Large intestine (tissue), 3 donors: Measurements from ENCODE around the gene CNPY1. TPM values are rescaled to one million over a fixed set of nuclear protein-coding genes. Genes with fewer than 3 reads are reported as not detected.
"Not testable (repeated sequence)": the region's sequence is repeated elsewhere in the genome, so short reads cannot be mapped to it uniquely, and the experiment has no call there.

ENCODE experiments used
- DNase-seq, 2 donors: peaks; one replicate each; pipeline versions ENCODE4 v3.0.0 to v3.0.0-alpha.2; 2013
- H3K27ac ChIP-seq: one replicate; pipeline ENCODE4 v1.5.1; 2013; ENCODE audit warnings: low read length
- H3K27me3 ChIP-seq: 2 replicates; pipeline ENCODE4 v1.6.1; 2013; ENCODE audit warnings: low read length; ENCODE audit not compliant: control insufficient read depth, insufficient read depth
- H3K36me3 ChIP-seq: 2 replicates; pipeline ENCODE4 v1.6.1; 2013; ENCODE audit warnings: low read length; ENCODE audit not compliant: control insufficient read depth, insufficient read depth
- H3K4me1 ChIP-seq: one replicate; pipeline ENCODE4 v1.6.1; 2013; ENCODE audit warnings: low read length; ENCODE audit not compliant: control insufficient read depth, insufficient read depth
- H3K4me3 ChIP-seq: one replicate; pipeline ENCODE4 v1.5.1; 2013; ENCODE audit warnings: low read length
- H3K9me3 ChIP-seq: one replicate; pipeline ENCODE4 v1.6.1; 2013; ENCODE audit warnings: mild to moderate bottlenecking, low read depth, low read length, moderate library complexity; ENCODE audit not compliant: control insufficient read depth
- WGBS: methylation state at CpG from one replicate; pipeline ENCODE4 v1.1.5; 2013; ENCODE audit warnings: low lambda C conversion rate; ENCODE audit not compliant: insufficient coverage; 5-methylcytosine and 5-hydroxymethylcytosine counted together
- polyA plus RNA-seq: library from polyadenylated mRNA; unstranded; fragments of 120-200 nt; gene quantifications from one replicate; pipeline ENCODE4 v1.2.1, GENCODE V29; 2013

CNPY1 gene
- polyA plus RNA-seq, 1 donor, result not detected

- H3K27ac ChIP-seq, result no peak overlapping the region
- no peaks in the 10 kb centered on the region for H3K36me3 ChIP-seq
- H3K4me3 ChIP-seq, result no peak overlapping the region
- peaks cover 70% of the 10 kb centered on the region for H3K27me3 ChIP-seq
- WGBS, result 60% methylated on average over 1 of the region's 16 CpGs
- no peaks in the 10 kb centered on the region for H3K9me3 ChIP-seq
- DNase-seq, result no peak
- H3K4me1 ChIP-seq, result no peaks in the 10 kb centered on the region
These were observed 23.1 kb downstream of the CNPY1 start for GRCh38 chr7:155523168-155523675.

DNA sequence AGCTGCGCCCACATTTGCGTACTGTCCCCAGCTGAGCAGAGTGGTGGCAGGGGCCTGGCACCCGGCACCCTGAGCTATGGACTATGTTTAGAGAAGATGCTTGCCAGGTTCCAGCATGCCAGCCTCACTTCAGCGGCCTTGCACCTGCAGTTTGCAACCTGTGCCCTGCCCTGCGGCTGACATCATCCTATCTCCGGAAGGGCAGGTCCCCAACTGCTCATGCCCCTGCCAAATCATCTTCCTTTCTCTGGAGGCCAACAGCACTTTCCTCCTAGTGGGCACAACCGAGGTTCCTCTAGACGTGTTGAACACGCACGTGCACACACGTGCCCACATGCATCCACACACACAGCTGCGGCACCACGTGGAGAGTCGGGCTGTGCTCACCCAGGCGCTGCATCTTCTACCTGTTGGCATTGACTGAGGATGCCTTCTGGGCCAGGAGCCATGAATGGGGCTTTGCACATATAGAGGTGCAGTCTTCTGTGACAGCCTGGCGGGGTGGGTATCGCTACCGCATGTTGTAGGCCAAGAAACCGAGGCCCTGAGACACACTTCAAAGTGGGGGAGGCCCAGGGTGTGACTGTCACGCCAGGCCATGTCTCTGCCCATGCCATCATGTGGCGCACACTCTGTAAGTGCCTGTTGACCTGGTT lies 24.5 kb downstream of the CNPY1 start:
- no peaks in the 10 kb centered on the region for H3K9me3 ChIP-seq
- H3K36me3 ChIP-seq, result no peaks in the 10 kb centered on the region
- DNase-seq, result no peak
- WGBS, result no CpG with 5 or more reads among the region's 21 CpGs
- H3K4me1 ChIP-seq, result no peaks in the 10 kb centered on the region
- H3K4me3 ChIP-seq, result no peak overlapping the region
- H3K27ac ChIP-seq, result no peak overlapping the region
- H3K27me3 ChIP-seq, result peaks cover 71% of the 10 kb centered on the region

DNA sequence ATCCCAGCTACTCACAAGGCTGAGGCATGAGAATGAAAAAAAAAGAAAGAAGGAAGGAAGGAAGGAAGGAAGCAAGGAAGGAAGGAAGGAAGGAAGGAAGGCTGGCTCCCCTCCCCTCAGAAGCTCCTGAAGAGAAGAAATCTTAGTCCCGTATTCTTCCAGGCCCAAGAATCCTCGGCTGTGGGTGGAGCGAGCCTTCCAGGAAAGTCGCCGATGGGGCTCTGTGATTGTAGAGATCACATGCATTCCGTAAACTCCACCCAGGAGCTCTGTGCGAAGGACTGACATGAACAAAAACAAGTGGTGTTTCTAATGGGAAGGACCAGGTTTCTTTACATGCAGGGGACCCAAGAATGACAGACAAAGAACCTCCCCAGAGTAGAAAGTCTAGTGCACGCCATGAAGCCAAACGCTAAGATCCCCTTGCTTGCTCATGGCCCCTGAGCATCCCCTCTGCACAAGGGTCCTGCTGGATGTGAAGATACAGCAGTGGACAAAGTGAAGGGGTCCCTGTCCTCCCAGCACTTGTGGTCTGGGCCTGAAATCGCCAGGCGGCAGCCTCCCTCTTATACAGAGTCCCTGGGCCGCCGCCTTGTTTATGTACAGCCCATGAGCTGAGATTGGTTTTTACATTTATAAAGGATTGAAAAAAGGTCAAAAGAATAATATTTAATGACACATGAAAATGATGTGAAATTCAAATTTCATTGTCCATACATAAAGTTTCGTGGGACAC lies 25.2 kb downstream of the CNPY1 start:
- Histone ChIP-seq H3K27ac (no peak overlapping the region), H3K27me3 (peaks cover 71% of the 10 kb centered on the region), H3K4me3 (no peak overlapping the region), H3K4me1 (no peaks in the 10 kb centered on the region), H3K9me3 (no peaks in the 10 kb centered on the region), H3K36me3 (no peaks in the 10 kb centered on the region)
- no peak for DNase-seq
- WGBS, result no CpG with 5 or more reads among the region's 14 CpGs

GRCh38 chr7:155520114-155520513 lies 26.2 kb downstream of the CNPY1 start:
- no peak overlapping the region for H3K4me3 ChIP-seq
- H3K36me3 ChIP-seq, result no peaks in the 10 kb centered on the region
- no peak overlapping the region for H3K27ac ChIP-seq
- H3K9me3 ChIP-seq, result no peaks in the 10 kb centered on the region
- no peaks in the 10 kb centered on the region for H3K4me1 ChIP-seq
- WGBS, result 64% methylated on average over 5 of the region's 7 CpGs
- H3K27me3 ChIP-seq, result peaks cover 79% of the 10 kb centered on the region
- DNase-seq, result no peak

DNA sequence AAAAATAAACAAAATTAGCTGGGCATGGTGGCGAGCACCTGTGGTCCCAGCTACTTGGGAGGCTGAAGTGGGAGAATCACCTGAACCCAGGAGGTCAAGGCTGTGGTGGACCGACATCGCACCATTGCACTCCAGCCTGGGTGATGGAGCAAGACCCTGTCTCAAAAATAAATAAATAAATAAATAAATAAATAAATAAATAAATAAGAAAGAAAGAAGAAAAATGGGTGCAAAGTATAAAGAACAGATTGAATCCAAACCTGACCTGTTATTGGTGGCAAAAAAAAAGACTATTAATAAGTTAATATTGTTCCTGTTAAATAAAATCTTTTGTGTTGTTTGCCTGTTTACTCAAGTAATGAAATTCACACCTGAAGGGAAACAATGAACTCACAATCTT lies 27.0 kb downstream of the CNPY1 start:
- H3K36me3 ChIP-seq, H3K9me3 ChIP-seq, DNase-seq, H3K4me1 ChIP-seq, H3K4me3 ChIP-seq, H3K27ac ChIP-seq: not testable (repeated sequence)
- peaks cover 82% of the 10 kb centered on the region for H3K27me3 ChIP-seq
- 100% methylated on average over 2 of the region's 3 CpGs for WGBS

GRCh38 chr7:155518633-155519032 lies 27.7 kb downstream of the CNPY1 start:
- whole genome bisulfite sequencing, result no CpG with 5 or more reads among the region's 7 CpGs
- DNase-seq, result no peak
- Histone ChIP-seq H3K27me3 (peaks cover 82% of the 10 kb centered on the region), H3K27ac (no peak overlapping the region), H3K4me3 (no peak overlapping the region), H3K4me1 (no peaks in the 10 kb centered on the region), H3K9me3 (no peaks in the 10 kb centered on the region), H3K36me3 (no peaks in the 10 kb centered on the region)

GRCh38 chr7:155517969-155518368 lies 28.4 kb downstream of the CNPY1 start:
- Histone ChIP-seq H3K9me3 (no peaks in the 10 kb centered on the region), H3K27ac (no peak overlapping the region), H3K36me3 (no peaks in the 10 kb centered on the region), H3K4me1 (no peaks in the 10 kb centered on the region), H3K27me3 (peaks cover 76% of the 10 kb centered on the region), H3K4me3 (no peak overlapping the region)
- no peak for DNase-seq
- no CpG with 5 or more reads among the region's 5 CpGs for WGBS

- no CpG with 5 or more reads among the region's 9 CpGs for WGBS
- H3K9me3 ChIP-seq, result no peaks in the 10 kb centered on the region
- DNase-seq, result no peak
- H3K27ac ChIP-seq, result no peak overlapping the region
- H3K36me3 ChIP-seq, result no peaks in the 10 kb centered on the region
- no peak overlapping the region for H3K4me3 ChIP-seq
- H3K27me3 ChIP-seq, result peaks cover 71% of the 10 kb centered on the region
- no peaks in the 10 kb centered on the region for H3K4me1 ChIP-seq
These were observed 28.9 kb downstream of the CNPY1 start for GRCh38 chr7:155517452-155517851.

GRCh38 chr7:155516466-155516865 lies 29.9 kb downstream of the CNPY1 start:
- Histone ChIP-seq H3K36me3 (no peaks in the 10 kb centered on the region), H3K27ac (no peak overlapping the region), H3K4me1 (no peaks in the 10 kb centered on the region), H3K4me3 (no peak overlapping the region), H3K9me3 (no peaks in the 10 kb centered on the region), H3K27me3 (peaks cover 71% of the 10 kb centered on the region)
- no CpG with 5 or more reads among the region's 12 CpGs for WGBS
- no peak for DNase-seq

- Histone ChIP-seq H3K27ac (no peak overlapping the region), H3K4me1 (peaks cover under 1% of the 10 kb centered on the region)
These were observed 31.0 kb downstream of the CNPY1 start for GRCh38 chr7:155515318-155515717.

More at GRCh38 chr7:155515318-155515717, 31.0 kb downstream of the CNPY1 start:
- no peak overlapping the region for H3K4me3 ChIP-seq
- DNase-seq, result no peak
- no peaks in the 10 kb centered on the region for H3K9me3 ChIP-seq
- WGBS, result no CpG with 5 or more reads among the region's 11 CpGs
- H3K36me3 ChIP-seq, result no peaks in the 10 kb centered on the region
- H3K27me3 ChIP-seq, result peaks cover 74% of the 10 kb centered on the region
